B cell (primary cell): ENCODE measurements around the gene CLCA1. TPM values are rescaled to one million over a fixed set of nuclear protein-coding genes. Genes with fewer than 3 reads are reported as not detected.

ENCODE experiments used
- ATAC-seq: fragments of 200-7000 bp; cut with Tn5 transposase; one replicate; pipeline ENCODE4 v1.10.0; 2021; ENCODE audit warnings: low read depth, mild to moderate bottlenecking, moderate number of reproducible peaks, moderate library complexity
- CTCF ChIA-PET: fragments of 350-600 bp; sonication (Branson Sonifier 250); formaldehyde crosslinking; loops from one replicate; lab custom pipeline; 2021; ENCODE audit warnings: antibody characterized with exemption, inconsistent platforms; lab: Charles Lee
- POLR2A ChIA-PET: fragments of 350-600 bp; sonication (Branson Sonifier 250); formaldehyde crosslinking; loops from one replicate; lab custom pipeline; 2021; ENCODE audit warnings: antibody characterized with exemption; lab: Charles Lee
- DNase-seq: peaks from one replicate; pipeline ENCODE4 v3.0.0; 2013
- H2AFZ ChIP-seq: 2 replicates; pipeline ENCODE4 v1.6.1; 2012; ENCODE audit warnings: mild to moderate bottlenecking, low read depth, low read length; ENCODE audit not compliant: insufficient read depth, poor library complexity, severe bottlenecking
- H3K27ac ChIP-seq, 2 donors: 1 replicate in 1 of 2; 2 replicates in 1 of 2; pipeline ENCODE4 v1.5.1; 2012 to 2013; ENCODE audit warnings: low read length in 2 of 2, mild to moderate bottlenecking in 2 of 2, moderate library complexity in 1 of 2
- H3K27me3 ChIP-seq, 4 experiments: fragments of 200-600 bp in 1 of 4; sonication (generic) in 1 of 4; replicated peaks in 1 of 4; 1 replicate in 2 of 4; 2 replicates in 2 of 4; pipeline versions ENCODE4 v1.6.1 to v1.7.0; 2013 to 2016; ENCODE audit warnings: low read length in 3 of 4, mild to moderate bottlenecking in 2 of 4, mixed read lengths in 1 of 4, moderate library complexity in 1 of 4; ENCODE audit not compliant: insufficient read depth in 4 of 4, control insufficient read depth in 3 of 4; ENCODE audit errors: control extremely low read depth in 1 of 4
- H3K36me3 ChIP-seq, 2 experiments: replicated peaks in 1 of 2; 1 replicate in 1 of 2; 2 replicates in 1 of 2; pipeline versions ENCODE4 v1.6.1 to v1.7.1; 2013; ENCODE audit warnings: low read length in 1 of 2; ENCODE audit not compliant: insufficient read depth in 2 of 2, control insufficient read depth in 1 of 2; ENCODE audit errors: control extremely low read depth in 1 of 2, extremely low read depth in 1 of 2
- H3K4me1 ChIP-seq, 2 donors: fragments of 200-600 bp in 1 of 2; sonication (generic) in 1 of 2; 1 replicate in 1 of 2; 2 replicates in 1 of 2; pipeline versions ENCODE4 v1.5.1 to v1.6.1; 2013 to 2017; ENCODE audit warnings: low read length in 2 of 2; ENCODE audit not compliant: control insufficient read depth in 2 of 2, insufficient read depth in 2 of 2
- H3K4me2 ChIP-seq: replicated peaks from 2 replicates; pipeline ENCODE3; 2012; ENCODE audit warnings: mild to moderate bottlenecking, low read depth, low read length; ENCODE audit not compliant: poor library complexity, severe bottlenecking
- H3K4me3 ChIP-seq, 5 experiments: fragments of 200-600 bp in 1 of 5; sonication (generic) in 1 of 5; 1 replicate in 3 of 5; 2 replicates in 2 of 5; pipeline versions ENCODE4 v1.5.1 to v1.7.0; 2011 to 2016; ENCODE audit warnings: low read length in 4 of 5, mild to moderate bottlenecking in 4 of 5, low read depth in 2 of 5, control low read depth in 1 of 5, moderate library complexity in 1 of 5; ENCODE audit not compliant: insufficient read depth in 1 of 5; ENCODE audit errors: control extremely low read depth in 1 of 5, extremely low read depth in 1 of 5
- H3K79me2 ChIP-seq: fragments of 200-600 bp; sonication (generic); one replicate; pipeline ENCODE4 v1.6.0; 2016; ENCODE audit warnings: low read length; ENCODE audit not compliant: control insufficient read depth, insufficient read depth
- H3K9ac ChIP-seq: fragments of 200-600 bp; sonication (generic); 2 replicates; pipeline ENCODE4 v1.6.1; 2017; ENCODE audit warnings: mild to moderate bottlenecking, low read length, moderate library complexity
- H3K9me3 ChIP-seq, 3 donors: one replicate each; pipeline versions ENCODE4 v1.6.1 to v1.7.1; 2013; ENCODE audit warnings: low read length in 2 of 3; ENCODE audit not compliant: control insufficient read depth in 2 of 3, insufficient read depth in 1 of 3; ENCODE audit errors: control extremely low read depth in 1 of 3
- H4K20me1 ChIP-seq: 2 replicates; pipeline ENCODE4 v1.6.0; 2012; ENCODE audit warnings: mild to moderate bottlenecking, low read length; ENCODE audit not compliant: insufficient read depth, control insufficient read depth, poor library complexity, severe bottlenecking
- H3K27ac Mint-ChIP-seq: one replicate; pipeline ENCODE4 v1.8.0; 2021; ENCODE audit warnings: mixed read lengths
- H3K27me3 Mint-ChIP-seq: one replicate; pipeline ENCODE4 v1.8.0; 2021; ENCODE audit warnings: mixed read lengths
- H3K4me1 Mint-ChIP-seq: one replicate; pipeline ENCODE4 v1.8.0; 2021; ENCODE audit warnings: mixed read lengths
- H3K4me3 Mint-ChIP-seq: one replicate; pipeline ENCODE4 v1.8.0; 2021; ENCODE audit warnings: mixed read lengths
- H3K9me3 Mint-ChIP-seq: one replicate; pipeline ENCODE4 v1.8.0; 2022; ENCODE audit warnings: mixed read lengths; ENCODE audit not compliant: insufficient read depth
- CTCF ChIP-seq: fragments of 200-600 bp; IDR thresholded peaks from one replicate; pipeline ENCODE4 v1.8.0; 2022; ENCODE audit warnings: antibody characterized with exemption, mild to moderate bottlenecking
- EZH2 ChIP-seq: IDR thresholded peaks from 2 replicates; pipeline ENCODE4 v1.6.1; 2012; ENCODE audit warnings: borderline replicate concordance, low read depth, mild to moderate bottlenecking, moderate library complexity, low read length; ENCODE audit not compliant: insufficient read depth, poor library complexity, severe bottlenecking
- WGBS: methylation state at CpG from one replicate; pipeline ENCODE4 v1.1.5; 2013; ENCODE audit warnings: missing lambda C conversion rate; ENCODE audit not compliant: insufficient coverage; 5-methylcytosine and 5-hydroxymethylcytosine counted together
- intact Hi-C: fragments of 100-400 bp; cut with micrococcal nuclease; formaldehyde crosslinking; loops from one replicate; pipeline ENCODE4 v1.10.0; 2022
- polyA plus RNA-seq: library from polyadenylated mRNA; depleted of rRNA; stranded (reverse); fragments of >200 nt; gene quantifications from 2 replicates; pipeline ENCODE4 v1.2.3, GENCODE V29; 2012
- total RNA-seq, 2 donors: library from RNA; stranded (reverse); fragments of 120-200 nt in 1 of 2; gene quantifications; 1 replicate in 1 of 2; 2 replicates in 1 of 2; pipeline versions ENCODE4 v1.2.3 to v1.2.4, GENCODE V29; 2013 to 2022

Gene CLCA1
- total and polyA plus RNA-seq, 2 donors (not counting 1 experiment from before 2014, with no cell fraction given): not detected

GRCh38 chr1:86487131-86487810 lies 18.5 kb downstream of the CLCA1 start:
- CTCF ChIA-PET: interaction anchor here (1.1 to 2.1 kb wide), 4 partner anchors 12 to 18 kb away, joined by 3 to 7 read pairs (median 4); no protein-coding TSS in a partner anchor
- Mint-ChIP-seq H3K4me3 (no peak overlapping the region), H3K9me3 (no peaks in the 10 kb centered on the region), H3K27ac (no peak overlapping the region), H3K4me1 (no peaks in the 10 kb centered on the region), H3K27me3 (peaks cover 14% of the 10 kb centered on the region)
- no peaks in the 10 kb centered on the region for H3K36me3 ChIP-seq
- no peak overlapping the region for H3K4me2 ChIP-seq
- H3K9me3 ChIP-seq: no peaks in the 10 kb centered on the region
- H3K9ac ChIP-seq: no peak overlapping the region
- peaks cover 0 to 3% (median 0%) of the 10 kb centered on the region in 4 experiments for H3K27me3 ChIP-seq
- no peaks in the 10 kb centered on the region for H3K79me2 ChIP-seq
- POLR2A ChIA-PET: no interaction called here
- 84% methylated on average over 3 of the region's 4 CpGs for WGBS
- H4K20me1 ChIP-seq: no peaks in the 10 kb centered on the region
- TF ChIP-seq CTCF (no peak), EZH2 (no peak)
- intact Hi-C loops: no loop called here
- H3K4me3 ChIP-seq: no peak overlapping the region
- ATAC-seq: no peak
- no peak overlapping the region for H3K27ac ChIP-seq
- no peak for DNase-seq
- H2AFZ ChIP-seq: no peak overlapping the region
- no peaks in the 10 kb centered on the region for H3K4me1 ChIP-seq

GRCh38 chr1:86487811-86488141 lies 19.0 kb downstream of the CLCA1 start:
- WGBS: 100% methylated on average over 4 of the region's 4 CpGs
- POLR2A ChIA-PET: no interaction called here
- H3K9me3 ChIP-seq: no peaks in the 10 kb centered on the region
- DNase-seq: no peak
- no peak overlapping the region for H3K27ac Mint-ChIP-seq
- no peak overlapping the region for H3K27ac ChIP-seq
- H3K4me3 Mint-ChIP-seq: no peak overlapping the region
- H3K4me3 ChIP-seq: no peak overlapping the region
- no peaks in the 10 kb centered on the region for H3K9me3 Mint-ChIP-seq
- no peaks in the 10 kb centered on the region for H3K79me2 ChIP-seq
- H3K4me2 ChIP-seq: no peak overlapping the region
- no peak overlapping the region for H3K9ac ChIP-seq
- peaks cover 0 to 3% (median 0%) of the 10 kb centered on the region in 4 experiments for H3K27me3 ChIP-seq
- intact Hi-C loops: no loop called here
- CTCF ChIA-PET: interaction anchor here (1.1 to 2.1 kb wide), 5 partner anchors 11 to 18 kb away, joined by 3 to 7 read pairs (median 5); no protein-coding TSS in a partner anchor
- no peaks in the 10 kb centered on the region for H3K36me3 ChIP-seq
- H4K20me1 ChIP-seq: no peaks in the 10 kb centered on the region
- TF ChIP-seq CTCF (no peak), EZH2 (no peak)
- ATAC-seq: no peak
- peaks cover 14% of the 10 kb centered on the region for H3K27me3 Mint-ChIP-seq
- H2AFZ ChIP-seq: no peak overlapping the region
- no peaks in the 10 kb centered on the region for H3K4me1 ChIP-seq
- H3K4me1 Mint-ChIP-seq: no peaks in the 10 kb centered on the region
